Fibroblast of the aortic adventitia (primary cell): ENCODE data around the gene RBM22. TPM values are rescaled to one million over a fixed set of nuclear protein-coding genes. Genes with fewer than 3 reads are reported as not detected.

Experiments used
- DNase-seq: peaks from one replicate; pipeline ENCODE4 v3.0.0-alpha.2; 2010; ENCODE audit warnings: low read depth
- H3K4me3 ChIP-seq: 2 replicates; pipeline ENCODE4 v1.5.1; 2011; ENCODE audit warnings: low read depth, mild to moderate bottlenecking, control low read depth, low read length, moderate library complexity
- total RNA-seq: library from RNA; depleted of rRNA; stranded (reverse); fragments of >200 nt; gene quantifications from 2 replicates; pipeline ENCODE4 v1.2.3, GENCODE V29; 2012; ENCODE audit warnings: low replicate concordance
- TF ChIP-seq, protein P1 (sequence below): IDR thresholded peaks from 2 replicates; pipeline ENCODE4 v1.5.1; 2011; ENCODE audit warnings: mild to moderate bottlenecking, low read length, control low read depth, inconsistent platforms; ENCODE audit not compliant: insufficient read depth

The RBM22 gene
- total RNA-seq, 1 donor = 35.7 TPM

DNA sequence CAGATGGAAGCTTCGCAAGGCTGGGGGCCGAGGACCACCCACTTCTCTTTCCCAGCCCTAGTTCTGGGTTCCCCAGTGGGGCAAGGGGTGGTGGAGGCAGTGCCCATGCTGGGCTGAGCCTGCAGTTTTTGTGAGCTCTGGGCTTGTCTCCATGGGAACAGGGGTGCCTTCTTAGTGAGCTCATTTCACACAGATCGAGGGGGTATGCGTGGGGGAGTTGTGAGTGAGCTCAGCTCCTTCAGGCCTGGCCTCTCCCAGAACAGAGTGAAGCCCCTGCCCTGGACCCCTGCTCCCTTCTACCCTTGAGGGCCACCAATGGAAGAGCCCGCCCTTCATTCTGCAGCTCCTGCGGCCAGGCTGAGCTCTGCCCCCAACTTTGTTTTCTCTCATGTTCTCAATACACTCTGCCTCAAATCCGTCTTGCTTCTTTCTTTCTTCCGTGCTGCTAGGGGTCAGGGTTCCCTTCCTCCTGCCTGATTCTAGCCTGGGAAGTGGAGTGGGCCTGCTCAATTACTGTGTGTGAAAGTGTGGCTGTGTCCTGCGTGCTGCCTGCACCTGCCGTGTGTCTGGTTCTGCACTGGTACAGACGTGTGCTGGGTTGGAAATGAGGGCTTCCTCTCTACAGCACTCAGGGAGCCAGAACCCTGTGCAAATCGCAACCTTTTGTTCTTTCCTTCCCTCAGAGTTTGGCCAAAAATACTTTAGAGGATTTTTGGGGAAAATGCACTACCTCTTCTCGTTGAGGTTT, 48.8 kb downstream of the RBM22 start:
- DNase-seq = no peak
- H3K4me3 ChIP-seq = no peak overlapping the region
- TF ChIP-seq, protein P1, sequence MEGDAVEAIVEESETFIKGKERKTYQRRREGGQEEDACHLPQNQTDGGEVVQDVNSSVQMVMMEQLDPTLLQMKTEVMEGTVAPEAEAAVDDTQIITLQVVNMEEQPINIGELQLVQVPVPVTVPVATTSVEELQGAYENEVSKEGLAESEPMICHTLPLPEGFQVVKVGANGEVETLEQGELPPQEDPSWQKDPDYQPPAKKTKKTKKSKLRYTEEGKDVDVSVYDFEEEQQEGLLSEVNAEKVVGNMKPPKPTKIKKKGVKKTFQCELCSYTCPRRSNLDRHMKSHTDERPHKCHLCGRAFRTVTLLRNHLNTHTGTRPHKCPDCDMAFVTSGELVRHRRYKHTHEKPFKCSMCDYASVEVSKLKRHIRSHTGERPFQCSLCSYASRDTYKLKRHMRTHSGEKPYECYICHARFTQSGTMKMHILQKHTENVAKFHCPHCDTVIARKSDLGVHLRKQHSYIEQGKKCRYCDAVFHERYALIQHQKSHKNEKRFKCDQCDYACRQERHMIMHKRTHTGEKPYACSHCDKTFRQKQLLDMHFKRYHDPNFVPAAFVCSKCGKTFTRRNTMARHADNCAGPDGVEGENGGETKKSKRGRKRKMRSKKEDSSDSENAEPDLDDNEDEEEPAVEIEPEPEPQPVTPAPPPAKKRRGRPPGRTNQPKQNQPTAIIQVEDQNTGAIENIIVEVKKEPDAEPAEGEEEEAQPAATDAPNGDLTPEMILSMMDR = no peak

DNA sequence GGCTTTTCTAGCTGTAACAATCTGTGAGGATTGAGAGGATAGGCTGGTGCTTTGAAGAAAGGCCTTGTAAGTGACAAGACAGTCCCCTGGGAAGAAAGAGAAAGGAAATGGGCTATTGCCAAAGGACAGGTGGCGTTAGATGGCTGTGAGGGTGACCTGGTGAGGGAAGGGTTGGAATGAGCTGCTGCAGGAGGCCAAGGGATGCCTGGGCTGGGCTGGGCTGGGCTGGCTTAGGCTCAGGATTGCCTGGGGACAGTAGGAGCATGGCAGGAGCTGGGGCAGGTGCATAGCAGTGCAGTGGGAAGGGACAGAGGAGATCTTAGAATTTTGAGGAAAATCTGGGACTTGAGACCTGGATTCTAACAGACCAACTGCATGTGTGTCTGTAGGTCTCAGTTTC, 49.5 kb downstream of the RBM22 start:
- no peak overlapping the region for H3K4me3 ChIP-seq
- DNase-seq = no peak
- TF ChIP-seq, protein P1 = no peak

DNA sequence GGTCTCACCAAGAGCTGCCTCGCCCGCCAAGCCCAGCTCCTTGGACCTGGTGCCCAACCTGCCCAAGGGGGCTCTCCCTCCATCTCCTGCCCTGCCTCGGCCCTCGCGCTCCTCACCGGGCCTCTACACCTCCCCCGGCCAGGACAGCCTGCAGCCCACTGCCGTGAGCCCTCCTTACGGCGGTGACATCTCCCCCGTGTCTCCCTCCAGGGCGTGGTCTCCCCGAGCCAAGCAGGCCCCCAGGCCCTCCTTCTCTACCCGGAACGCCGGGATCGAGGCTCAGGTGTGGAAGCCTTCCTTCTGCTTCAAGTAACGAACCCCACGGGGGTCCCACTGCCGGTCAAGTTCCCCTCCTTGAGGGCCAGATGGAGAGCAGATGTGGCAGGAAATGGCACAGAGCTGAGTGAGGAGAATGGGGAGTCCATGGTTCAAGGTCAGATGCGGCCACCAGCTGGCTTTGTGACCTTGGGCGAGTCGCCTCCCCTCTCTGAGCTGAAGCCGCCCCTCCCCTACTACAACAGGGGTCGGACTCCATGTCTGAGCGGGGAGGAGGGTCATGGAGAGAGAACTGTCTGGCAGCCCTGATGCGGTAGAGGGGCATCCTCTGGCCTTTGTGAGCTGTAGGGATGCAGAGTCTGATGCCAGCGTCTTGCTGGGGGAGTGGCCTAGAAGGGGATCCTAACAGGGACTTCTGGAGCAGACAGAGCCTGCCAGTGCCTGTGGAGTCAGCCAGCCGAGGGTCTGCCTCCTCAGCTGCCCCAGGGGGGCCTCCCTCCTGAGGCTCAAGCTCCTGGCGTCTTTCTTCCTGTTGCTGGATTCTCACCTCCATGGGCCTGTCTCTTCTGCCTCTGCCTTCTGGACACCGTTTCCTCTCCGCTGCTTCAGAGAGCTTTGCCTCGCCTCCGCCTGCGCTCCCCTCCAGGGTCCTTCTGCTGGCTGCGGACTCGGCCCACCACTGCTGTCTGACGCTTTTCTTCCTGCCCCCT, 50.5 kb downstream of the RBM22 start:
- no peak overlapping the region for H3K4me3 ChIP-seq
- TF ChIP-seq, protein P1 = no peak
- DNase-seq = no peak

DNA sequence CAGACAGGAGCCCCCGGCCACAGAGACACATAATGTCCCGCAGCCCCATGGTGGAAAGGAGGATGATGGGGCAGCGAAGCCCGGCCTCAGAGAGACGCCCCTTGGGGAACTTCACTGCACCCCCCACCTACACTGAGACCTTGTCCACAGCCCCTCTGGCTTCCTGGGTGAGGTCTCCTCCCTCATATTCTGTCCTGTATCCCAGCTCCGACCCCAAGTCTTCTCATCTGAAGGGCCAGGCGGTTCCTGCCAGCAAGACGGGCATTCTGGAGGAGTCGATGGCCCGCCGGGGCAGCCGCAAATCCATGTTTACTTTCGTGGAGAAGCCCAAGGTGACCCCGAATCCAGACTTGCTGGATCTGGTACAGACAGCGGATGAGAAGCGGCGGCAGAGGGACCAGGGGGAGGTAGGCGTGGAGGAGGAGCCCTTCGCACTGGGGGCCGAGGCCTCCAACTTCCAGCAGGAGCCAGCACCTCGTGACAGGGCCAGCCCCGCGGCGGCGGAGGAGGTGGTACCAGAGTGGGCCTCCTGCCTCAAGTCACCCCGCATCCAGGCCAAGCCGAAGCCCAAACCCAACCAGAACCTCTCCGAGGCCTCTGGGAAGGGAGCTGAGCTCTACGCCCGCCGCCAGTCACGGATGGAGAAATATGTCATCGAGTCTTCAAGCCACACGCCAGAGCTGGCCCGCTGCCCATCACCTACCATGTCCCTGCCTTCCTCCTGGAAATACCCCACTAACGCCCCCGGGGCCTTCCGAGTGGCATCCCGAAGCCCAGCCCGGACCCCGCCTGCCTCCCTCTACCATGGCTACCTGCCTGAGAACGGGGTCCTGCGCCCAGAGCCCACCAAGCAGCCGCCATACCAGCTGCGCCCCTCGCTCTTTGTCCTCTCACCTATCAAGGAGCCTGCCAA, 51.5 kb downstream of the RBM22 start:
- H3K4me3 ChIP-seq = no peak overlapping the region
- TF ChIP-seq, protein P1 = no peak
- DNase-seq = no peak

GRCh38 chr5:150648294-150649107, 52.4 kb downstream of the RBM22 start:
- DNase-seq = no peak
- TF ChIP-seq, protein P1 = no peak
- H3K4me3 ChIP-seq = no peak overlapping the region
